Breast epithelium (tissue), 4 donors: ENCODE measurements around the gene MYMK. TPM values are rescaled to one million over a fixed set of nuclear protein-coding genes. Genes with fewer than 3 reads are reported as not detected.

ENCODE experiments used
- DNase-seq, 2 donors: peaks; one replicate each; pipeline ENCODE4 v3.0.0-alpha.2; 2019; ENCODE audit warnings: low spot score in 2 of 2
- H3K27ac ChIP-seq, 2 donors: fragments of 200-600 bp; sonication (generic) in 1 of 2; one replicate each; pipeline ENCODE4 v1.5.1; 2016 to 2019; ENCODE audit warnings: mild to moderate bottlenecking in 1 of 2
- H3K27me3 ChIP-seq, 2 donors: fragments of 200-600 bp; sonication (generic) in 1 of 2; one replicate each; pipeline versions ENCODE4 v1.5.1 to v1.6.0; 2017 to 2019; ENCODE audit warnings: control low read depth in 1 of 2, mild to moderate bottlenecking in 1 of 2
- H3K36me3 ChIP-seq: fragments of 200-600 bp; one replicate; pipeline ENCODE4 v1.5.1; 2019
- H3K4me1 ChIP-seq, 2 donors: fragments of 200-600 bp; sonication (generic); one replicate each; pipeline ENCODE4 v1.5.1; 2016 to 2019; ENCODE audit warnings: control low read depth in 1 of 2
- H3K4me3 ChIP-seq, 3 donors: fragments of 200-600 bp; sonication (generic); 1 replicate in 2 of 3; 2 replicates in 1 of 3; pipeline ENCODE4 v1.5.1; 2016 to 2019; ENCODE audit warnings: mild to moderate bottlenecking in 3 of 3, moderate library complexity in 2 of 3
- H3K9me3 ChIP-seq, 2 donors: fragments of 200-600 bp; sonication (generic) in 1 of 2; one replicate each; pipeline ENCODE4 v1.5.1; 2016 to 2019; ENCODE audit warnings: control low read depth in 1 of 2
- POLR2A ChIP-seq: fragments of 450-650 bp; IDR thresholded peaks from one replicate; pipeline ENCODE4 v1.6.1; 2016; ENCODE audit warnings: antibody characterized with exemption, mild to moderate bottlenecking, moderate library complexity
- POLR2AphosphoS5 ChIP-seq, 3 donors: sonication (generic); formaldehyde crosslinking; IDR thresholded peaks; one replicate each; pipeline ENCODE4 v1.6.1; 2017; ENCODE audit warnings: antibody characterized with exemption in 3 of 3
- intact Hi-C: fragments of 100-400 bp; cut with DNase I; formaldehyde crosslinking; loops from one replicate; pipeline ENCODE4 v1.15.1; 2023; ENCODE audit warnings: low total_unique reads
- total RNA-seq, 3 donors: library from RNA; depleted of rRNA; stranded (reverse); fragments of >200 nt; gene quantifications; one replicate each; pipeline ENCODE4 v1.1.0, GENCODE V29; 2016
- TF ChIP-seq, protein P1 (sequence below), 3 donors: fragments of 450-650 bp; IDR thresholded peaks; one replicate each; pipeline ENCODE4 v1.5.1; 2016 to 2017; ENCODE audit warnings: antibody characterized with exemption in 3 of 3, mild to moderate bottlenecking in 3 of 3, moderate library complexity in 3 of 3

The MYMK gene
- total RNA-seq, 3 donors from 2014 or later: not detected

GRCh38 chr9:133495327-133496293 lies 29.1 kb downstream of the MYMK start:
- Histone ChIP-seq H3K27me3 (peaks cover 3 to 12% of the 10 kb centered on the region in 2 donors), H3K36me3 (no peaks in the 10 kb centered on the region), H3K9me3 (no peaks in the 10 kb centered on the region), H3K27ac (no peak overlapping the region), H3K4me1 (no peaks in the 10 kb centered on the region), H3K4me3 (no peak overlapping the region)
- no peak for DNase-seq
- TF ChIP-seq POLR2A (no peak), POLR2AphosphoS5 (IDR thresholded peaks at IDR 0.05) (no peak)
- TF ChIP-seq, protein P1, sequence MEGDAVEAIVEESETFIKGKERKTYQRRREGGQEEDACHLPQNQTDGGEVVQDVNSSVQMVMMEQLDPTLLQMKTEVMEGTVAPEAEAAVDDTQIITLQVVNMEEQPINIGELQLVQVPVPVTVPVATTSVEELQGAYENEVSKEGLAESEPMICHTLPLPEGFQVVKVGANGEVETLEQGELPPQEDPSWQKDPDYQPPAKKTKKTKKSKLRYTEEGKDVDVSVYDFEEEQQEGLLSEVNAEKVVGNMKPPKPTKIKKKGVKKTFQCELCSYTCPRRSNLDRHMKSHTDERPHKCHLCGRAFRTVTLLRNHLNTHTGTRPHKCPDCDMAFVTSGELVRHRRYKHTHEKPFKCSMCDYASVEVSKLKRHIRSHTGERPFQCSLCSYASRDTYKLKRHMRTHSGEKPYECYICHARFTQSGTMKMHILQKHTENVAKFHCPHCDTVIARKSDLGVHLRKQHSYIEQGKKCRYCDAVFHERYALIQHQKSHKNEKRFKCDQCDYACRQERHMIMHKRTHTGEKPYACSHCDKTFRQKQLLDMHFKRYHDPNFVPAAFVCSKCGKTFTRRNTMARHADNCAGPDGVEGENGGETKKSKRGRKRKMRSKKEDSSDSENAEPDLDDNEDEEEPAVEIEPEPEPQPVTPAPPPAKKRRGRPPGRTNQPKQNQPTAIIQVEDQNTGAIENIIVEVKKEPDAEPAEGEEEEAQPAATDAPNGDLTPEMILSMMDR (IDR thresholded peaks at IDR 0.05): no peak
- intact Hi-C loops: no loop called here

- Histone ChIP-seq H3K4me1 (no peaks in the 10 kb centered on the region), H3K36me3 (no peaks in the 10 kb centered on the region), H3K9me3 (no peaks in the 10 kb centered on the region), H3K4me3 (no peak overlapping the region), H3K27ac (no peak overlapping the region), H3K27me3 (peaks cover 3 to 10% of the 10 kb centered on the region in 2 donors)
- no peak for DNase-seq
- intact Hi-C loops: no loop called here
- TF ChIP-seq POLR2AphosphoS5 (IDR thresholded peaks at IDR 0.05) (no peak), POLR2A (no peak)
- TF ChIP-seq, protein P1 (IDR thresholded peaks at IDR 0.05): no peak
Measured at GRCh38 chr9:133494636-133495326, 30.0 kb downstream of the MYMK start.

GRCh38 chr9:133493845-133494540 lies 30.8 kb downstream of the MYMK start:
- TF ChIP-seq, protein P1 (IDR thresholded peaks at IDR 0.05): no peak
- TF ChIP-seq POLR2A (no peak), POLR2AphosphoS5 (IDR thresholded peaks at IDR 0.05) (no peak)
- H3K27me3 ChIP-seq: peaks cover 3 to 8% of the 10 kb centered on the region in 2 donors
- no peak overlapping the region for H3K27ac ChIP-seq
- no peaks in the 10 kb centered on the region for H3K9me3 ChIP-seq
- no peaks in the 10 kb centered on the region for H3K36me3 ChIP-seq
- no peak overlapping the region for H3K4me3 ChIP-seq
- intact Hi-C loops: no loop called here
- no peak for DNase-seq
- no peaks in the 10 kb centered on the region for H3K4me1 ChIP-seq

DNA sequence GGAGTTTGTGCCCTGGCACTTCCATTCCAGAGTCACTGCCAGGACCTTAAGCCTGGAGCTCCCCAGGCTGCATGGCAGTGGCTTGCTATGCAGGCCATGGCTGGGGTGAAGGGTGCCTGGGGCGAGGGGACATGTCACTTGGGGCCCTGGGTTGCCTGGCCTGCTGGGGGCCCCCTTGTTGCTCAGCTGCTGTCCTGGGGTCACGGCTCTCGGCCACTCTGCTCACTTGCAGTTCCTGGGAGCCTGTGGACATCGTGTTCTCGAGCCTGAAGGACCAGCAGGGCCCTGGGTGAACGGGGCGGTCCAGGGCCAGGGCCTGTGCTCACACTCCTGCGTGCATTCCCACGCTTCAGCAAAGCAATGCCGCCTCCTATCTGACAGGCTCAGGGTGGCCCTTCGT lies 31.3 kb downstream of the MYMK start:
- intact Hi-C loops: no loop called here
- Histone ChIP-seq H3K27ac (no peak overlapping the region), H3K36me3 (no peaks in the 10 kb centered on the region), H3K27me3 (peaks cover 3 to 8% of the 10 kb centered on the region in 2 donors), H3K4me1 (no peaks in the 10 kb centered on the region), H3K9me3 (no peaks in the 10 kb centered on the region), H3K4me3 (no peak overlapping the region)
- no peak for DNase-seq
- TF ChIP-seq, protein P1 (IDR thresholded peaks at IDR 0.05): no peak
- TF ChIP-seq POLR2A (no peak), POLR2AphosphoS5 (IDR thresholded peaks at IDR 0.05) (no peak)
